HCEC 1CT (cell line): ENCODE measurements around the gene ATP1B1.

Experiments
- DNase-seq: peaks from one replicate; pipeline ENCODE4 v3.0.0-alpha.2; 2017

The ATP1B1 gene

GRCh38 chr1:169106095-169106920, at the start of gene ATP1B1:
Gene ATP1B1 (plus strand): TSS chr1:169106690. CDS start chr1:169106830, 140 bp downstream.
- DNase-seq: peak; percentile 88

- DNase-seq: no peak
Measured at GRCh38 chr1:169059421-169059820, 47.1 kb upstream of the ATP1B1 start.

- DNase-seq: no peak
Measured at GRCh38 chr1:169060043-169060722, 46.3 kb upstream of the ATP1B1 start.

- no peak for DNase-seq
Measured at GRCh38 chr1:169060919-169061639, 45.4 kb upstream of the ATP1B1 start.

- no peak for DNase-seq
Measured at GRCh38 chr1:169062152-169062551, 44.3 kb upstream of the ATP1B1 start.

- DNase-seq: no peak
Measured at GRCh38 chr1:169064103-169064502, 42.4 kb upstream of the ATP1B1 start.

GRCh38 chr1:169070547-169070946, 35.9 kb upstream of the ATP1B1 start:
- no peak for DNase-seq

GRCh38 chr1:169070958-169071357, 35.5 kb upstream of the ATP1B1 start:
- no peak for DNase-seq

- no peak for DNase-seq
Measured at GRCh38 chr1:169072945-169073725, 33.4 kb upstream of the ATP1B1 start.

GRCh38 chr1:169078163-169078883, 28.2 kb upstream of the ATP1B1 start:
- no peak for DNase-seq

- no peak for DNase-seq
Measured at GRCh38 chr1:169081503-169082123, 24.9 kb upstream of the ATP1B1 start.

GRCh38 chr1:169085911-169086310, 20.6 kb upstream of the ATP1B1 start:
- no peak for DNase-seq

- no peak for DNase-seq
Measured at GRCh38 chr1:169086603-169087455, 19.7 kb upstream of the ATP1B1 start.

GRCh38 chr1:169087876-169088275, 18.6 kb upstream of the ATP1B1 start:
- DNase-seq: no peak

GRCh38 chr1:169089776-169090175, 16.7 kb upstream of the ATP1B1 start:
- no peak for DNase-seq

GRCh38 chr1:169090308-169090899, 16.1 kb upstream of the ATP1B1 start:
- no peak for DNase-seq

- DNase-seq: no peak
Measured at GRCh38 chr1:169090900-169091311, 15.6 kb upstream of the ATP1B1 start.

GRCh38 chr1:169091480-169091941, 15.0 kb upstream of the ATP1B1 start:
- DNase-seq: no peak

- DNase-seq: no peak
Measured at GRCh38 chr1:169092399-169092798, 14.1 kb upstream of the ATP1B1 start.
